NCI-H2227 treated with DMSO at 0.1 percent for 48 hours (cell line): ENCODE results near the gene ITGA7.
A peak's percentile ranks its signal among the peaks of the same experiment; 100 is the strongest.

Experiments
- DNase-seq: peaks from one replicate; lab custom pipeline; 2025; lab: John Stamatoyannopoulos, UW

Gene ITGA7, protein sequence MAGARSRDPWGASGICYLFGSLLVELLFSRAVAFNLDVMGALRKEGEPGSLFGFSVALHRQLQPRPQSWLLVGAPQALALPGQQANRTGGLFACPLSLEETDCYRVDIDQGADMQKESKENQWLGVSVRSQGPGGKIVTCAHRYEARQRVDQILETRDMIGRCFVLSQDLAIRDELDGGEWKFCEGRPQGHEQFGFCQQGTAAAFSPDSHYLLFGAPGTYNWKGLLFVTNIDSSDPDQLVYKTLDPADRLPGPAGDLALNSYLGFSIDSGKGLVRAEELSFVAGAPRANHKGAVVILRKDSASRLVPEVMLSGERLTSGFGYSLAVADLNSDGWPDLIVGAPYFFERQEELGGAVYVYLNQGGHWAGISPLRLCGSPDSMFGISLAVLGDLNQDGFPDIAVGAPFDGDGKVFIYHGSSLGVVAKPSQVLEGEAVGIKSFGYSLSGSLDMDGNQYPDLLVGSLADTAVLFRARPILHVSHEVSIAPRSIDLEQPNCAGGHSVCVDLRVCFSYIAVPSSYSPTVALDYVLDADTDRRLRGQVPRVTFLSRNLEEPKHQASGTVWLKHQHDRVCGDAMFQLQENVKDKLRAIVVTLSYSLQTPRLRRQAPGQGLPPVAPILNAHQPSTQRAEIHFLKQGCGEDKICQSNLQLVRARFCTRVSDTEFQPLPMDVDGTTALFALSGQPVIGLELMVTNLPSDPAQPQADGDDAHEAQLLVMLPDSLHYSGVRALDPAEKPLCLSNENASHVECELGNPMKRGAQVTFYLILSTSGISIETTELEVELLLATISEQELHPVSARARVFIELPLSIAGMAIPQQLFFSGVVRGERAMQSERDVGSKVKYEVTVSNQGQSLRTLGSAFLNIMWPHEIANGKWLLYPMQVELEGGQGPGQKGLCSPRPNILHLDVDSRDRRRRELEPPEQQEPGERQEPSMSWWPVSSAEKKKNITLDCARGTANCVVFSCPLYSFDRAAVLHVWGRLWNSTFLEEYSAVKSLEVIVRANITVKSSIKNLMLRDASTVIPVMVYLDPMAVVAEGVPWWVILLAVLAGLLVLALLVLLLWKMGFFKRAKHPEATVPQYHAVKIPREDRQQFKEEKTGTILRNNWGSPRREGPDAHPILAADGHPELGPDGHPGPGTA

DNA sequence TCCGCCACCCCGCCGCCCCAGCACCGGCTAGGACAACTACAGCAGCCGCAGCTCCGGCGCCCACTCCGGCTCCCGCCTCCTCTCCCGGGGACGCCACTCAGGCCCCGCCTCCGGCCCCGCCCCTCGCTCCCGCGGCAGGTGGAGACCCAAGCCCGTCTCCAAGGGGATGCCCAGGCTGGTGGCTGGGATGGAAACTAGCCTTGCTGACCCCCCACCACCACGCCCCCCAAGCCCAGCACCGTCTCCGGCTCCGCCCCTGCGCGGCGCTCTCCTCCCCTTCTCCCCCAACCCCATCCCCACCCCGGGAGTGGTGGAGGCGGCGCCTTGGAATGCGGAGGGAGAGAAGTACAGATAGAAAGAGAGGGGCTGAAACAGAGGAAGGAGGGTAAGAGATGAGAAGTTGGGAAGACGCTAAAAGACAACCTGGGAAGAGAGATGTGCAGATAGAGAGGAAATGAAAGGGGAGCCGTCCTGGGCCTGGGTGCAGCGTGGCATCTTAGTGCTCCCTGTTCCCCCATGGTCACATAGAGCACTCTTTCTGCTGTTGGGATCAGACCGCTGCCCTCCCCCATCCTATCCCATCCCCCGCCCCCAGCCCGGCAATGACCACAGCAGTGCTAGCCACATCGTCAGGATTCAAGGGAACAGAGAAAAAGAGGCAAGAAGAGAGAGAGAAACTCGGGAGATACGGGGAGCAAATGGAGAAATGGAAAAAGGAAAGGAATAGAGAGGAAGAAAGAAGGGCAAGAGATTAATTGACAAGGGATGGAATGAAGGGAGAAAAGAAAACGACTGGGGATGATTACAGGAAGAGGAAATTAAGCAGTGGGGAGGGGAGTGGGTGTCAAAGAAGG is at the start of gene ITGA7:
Gene ITGA7 (minus strand): TSS at position 64 of the 854 bp plus-strand sequence. CDS start 222 bp downstream, outside the sequence.
- peak; percentile 72 for DNase-seq

DNA sequence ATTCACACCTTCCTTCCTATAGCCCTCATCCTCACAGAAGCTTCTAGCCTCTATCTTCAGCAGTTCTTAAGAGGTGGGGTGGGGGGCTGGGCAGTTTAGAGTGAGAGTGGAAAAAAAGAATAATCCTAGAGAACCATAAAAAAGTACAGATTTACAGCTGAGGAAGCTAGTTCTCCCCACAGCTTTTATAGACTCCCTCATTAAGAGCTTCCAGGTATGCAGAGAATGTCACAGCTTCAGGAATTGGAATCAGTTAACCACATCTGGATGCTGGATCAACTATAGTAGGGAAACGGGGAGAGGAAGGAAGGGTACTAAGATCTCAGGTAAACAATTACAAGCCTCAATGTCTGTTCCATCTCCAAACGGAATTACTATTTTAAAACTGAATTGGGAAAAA is 47.5 kb upstream of the ITGA7 start:
- no peak for DNase-seq

DNA sequence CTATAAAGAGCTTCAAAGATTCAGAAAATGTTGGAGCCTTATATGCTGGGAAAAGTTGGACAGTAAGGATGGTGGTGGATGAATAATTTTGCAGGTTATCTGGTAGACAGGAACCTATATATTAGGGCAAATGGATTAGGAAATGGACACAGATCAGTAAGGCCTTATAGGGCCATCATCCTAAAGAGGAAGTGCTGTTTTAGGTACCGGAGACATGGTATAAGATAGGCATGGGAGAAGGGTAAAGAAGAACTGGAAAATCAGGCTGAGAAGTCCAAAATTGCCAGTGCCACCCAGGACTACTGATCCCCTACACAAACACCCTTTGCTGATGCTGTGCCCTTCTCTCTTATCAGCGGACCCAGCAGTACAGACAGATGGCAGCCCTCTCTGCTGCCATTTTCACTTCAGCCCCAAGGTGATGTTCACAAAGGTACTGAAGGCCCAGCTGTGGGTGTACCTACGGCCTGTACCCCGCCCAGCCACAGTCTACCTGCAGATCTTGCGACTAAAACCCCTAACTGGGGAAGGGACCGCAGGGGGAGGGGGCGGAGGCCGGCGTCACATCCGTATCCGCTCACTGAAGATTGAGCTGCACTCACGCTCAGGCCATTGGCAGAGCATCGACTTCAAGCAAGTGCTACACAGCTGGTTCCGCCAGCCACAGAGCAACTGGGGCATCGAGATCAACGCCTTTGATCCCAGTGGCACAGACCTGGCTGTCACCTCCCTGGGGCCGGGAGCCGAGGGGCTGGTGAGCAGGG is 40.7 kb upstream of the ITGA7 start:
- no peak for DNase-seq

DNA sequence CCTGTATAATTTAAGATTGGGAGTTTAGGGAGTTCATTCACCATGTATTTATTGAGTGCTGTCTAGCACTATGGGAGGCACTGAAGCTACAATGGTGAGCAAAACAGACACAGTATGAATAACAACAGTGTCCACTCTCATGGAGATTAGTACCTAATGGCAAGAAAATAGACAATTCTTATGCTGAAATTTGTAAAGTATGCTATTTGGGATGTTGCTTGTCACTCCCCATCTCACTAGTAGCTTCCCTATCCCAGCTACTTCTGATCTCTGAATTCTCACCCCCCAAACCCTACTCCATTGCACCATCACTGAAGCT is 39.2 kb upstream of the ITGA7 start:
- DNase-seq: no peak

GRCh38 chr12:55746174-55746912 is 38.6 kb upstream of the ITGA7 start:
- DNase-seq: no peak

DNA sequence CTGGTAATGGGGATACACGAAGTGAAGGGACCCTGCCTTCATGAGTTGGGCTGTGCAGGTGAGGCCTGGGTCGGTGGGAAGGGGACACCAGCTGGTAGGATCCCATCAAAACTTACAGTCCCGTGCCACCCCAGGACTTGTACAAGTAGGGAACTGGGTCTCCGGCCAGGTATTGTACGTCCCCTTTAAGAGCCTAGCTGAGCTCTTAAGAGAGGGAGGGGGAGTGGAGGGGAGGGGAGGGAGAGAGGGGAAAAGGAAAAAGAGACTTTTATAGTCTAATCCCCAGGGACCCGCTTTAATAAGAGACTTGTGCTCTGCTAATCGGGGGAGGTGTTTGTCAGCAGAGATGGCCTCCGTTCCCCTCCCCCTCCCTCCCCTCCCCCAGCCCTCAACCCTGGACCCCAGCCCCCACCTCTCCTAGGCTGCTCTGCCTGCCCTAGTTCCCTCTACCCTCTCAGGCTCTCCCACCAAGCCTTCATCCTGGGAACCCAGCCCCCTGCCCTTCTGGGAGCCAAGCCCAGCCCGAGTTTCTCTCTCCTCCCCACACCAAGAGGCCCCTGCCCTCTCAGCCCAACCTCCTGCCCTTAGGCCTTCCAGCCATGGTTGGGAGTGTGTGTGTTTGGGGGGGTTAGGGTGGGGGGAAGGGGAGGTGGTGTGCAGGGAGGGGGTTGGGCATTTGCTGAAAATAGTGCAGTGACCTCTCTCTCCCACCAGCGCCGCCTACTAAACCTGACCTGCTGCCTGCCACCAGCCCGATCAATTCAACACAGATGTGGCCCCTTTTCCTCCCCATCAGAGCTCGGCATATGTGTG is 37.9 kb upstream of the ITGA7 start:
- peak; percentile 46 for DNase-seq

- DNase-seq: no peak
Observed at GRCh38 chr12:55744340-55745030, 36.8 kb upstream of the ITGA7 start.

- no peak for DNase-seq
Observed at GRCh38 chr12:55743406-55744339, 36.0 kb upstream of the ITGA7 start.

- DNase-seq: peak; percentile 68
Observed at GRCh38 chr12:55742719-55743405, 35.2 kb upstream of the ITGA7 start, which contains the start of gene GDF11. Gene GDF11 (plus strand): TSS chr12:55743122. CDS start chr12:55743317, 195 bp downstream.

- DNase-seq: no peak
Observed at GRCh38 chr12:55741931-55742680, 34.4 kb upstream of the ITGA7 start.

- DNase-seq: no peak
Observed at GRCh38 chr12:55739025-55739378, 31.3 kb upstream of the ITGA7 start.

DNA sequence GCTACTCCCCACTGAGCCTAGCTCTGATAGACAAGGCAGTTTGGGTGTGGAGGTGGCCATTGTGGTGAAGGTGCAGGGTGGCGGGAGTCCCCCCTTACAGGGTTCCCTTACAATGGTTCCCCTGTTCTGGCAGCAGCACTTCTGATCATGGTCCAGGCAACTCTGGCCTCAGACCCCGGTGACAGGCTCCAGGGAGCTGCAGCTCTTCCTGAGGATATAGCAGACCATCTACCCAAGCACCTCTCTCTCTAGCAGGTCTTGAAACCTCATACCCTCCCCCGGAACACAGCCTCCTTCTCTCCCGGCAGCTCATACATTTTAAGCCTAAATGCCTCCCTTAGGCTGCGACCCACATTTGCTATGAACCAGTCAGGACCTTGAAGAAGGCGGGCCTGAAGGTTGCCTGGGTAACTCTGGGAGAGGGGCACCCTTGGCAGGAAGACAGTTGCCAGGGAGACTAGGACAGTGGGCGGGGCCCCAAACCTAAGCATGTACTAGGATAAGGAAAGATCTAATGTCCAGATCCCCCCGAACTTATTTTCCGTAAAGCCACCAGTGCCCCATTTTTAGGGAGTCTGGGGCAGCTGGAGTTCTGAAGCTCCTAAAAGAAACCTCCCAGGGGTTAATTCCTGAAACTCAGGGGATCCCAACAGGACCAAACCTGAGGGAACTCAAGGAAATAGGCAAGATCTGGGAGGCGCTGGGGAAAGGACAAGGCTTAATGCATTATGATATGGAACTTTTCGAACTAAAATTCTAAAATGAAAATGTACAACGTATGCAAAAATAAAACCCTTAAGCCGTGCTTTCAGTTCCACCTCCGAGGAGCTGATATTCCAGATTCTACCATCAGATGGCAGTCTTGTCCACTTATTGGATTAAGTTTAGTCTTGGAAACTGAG is 30.7 kb upstream of the ITGA7 start:
- DNase-seq: peak; percentile 76

- DNase-seq: peak; percentile 71
Observed at GRCh38 chr12:55737581-55738122, 29.9 kb upstream of the ITGA7 start.

- peak; percentile 61 for DNase-seq
Observed at GRCh38 chr12:55736780-55737580, 29.3 kb upstream of the ITGA7 start.
